Small intestine (tissue), 7 donors: ENCODE data around the gene COL23A1. TPM values are rescaled to one million over a fixed set of nuclear protein-coding genes. Genes with fewer than 3 reads are reported as not detected.

Experiments used
- DNase-seq, 2 donors: peaks; one replicate each; pipeline versions ENCODE4 v3.0.0 to v3.0.0-alpha.2; 2013
- FAIRE-seq: peaks from 2 replicates; lab custom pipeline; 2012; peaks lifted over from hg19 to GRCh38; lab: Jason Lieb, UNC
- H3K27ac ChIP-seq, 3 donors: one replicate each; pipeline ENCODE4 v1.5.1; 2013; ENCODE audit warnings: low read length in 2 of 3, mild to moderate bottlenecking in 2 of 3, control low read depth in 1 of 3, inconsistent platforms in 1 of 3, low read depth in 1 of 3, moderate library complexity in 1 of 3
- H3K27me3 ChIP-seq, 3 donors: one replicate each; pipeline ENCODE4 v1.6.1; 2013; ENCODE audit warnings: low read length in 3 of 3, inconsistent platforms in 1 of 3; ENCODE audit not compliant: control insufficient read depth in 3 of 3, insufficient read depth in 3 of 3
- H3K36me3 ChIP-seq, 3 donors: one replicate each; pipeline ENCODE4 v1.6.1; 2013; ENCODE audit warnings: low read length in 3 of 3, inconsistent platforms in 1 of 3, low read depth in 1 of 3, mild to moderate bottlenecking in 1 of 3, moderate library complexity in 1 of 3; ENCODE audit not compliant: control insufficient read depth in 3 of 3, insufficient read depth in 2 of 3
- H3K4me1 ChIP-seq, 3 donors: one replicate each; pipeline ENCODE4 v1.6.1; 2013; ENCODE audit warnings: low read length in 2 of 3, inconsistent platforms in 1 of 3, low read depth in 1 of 3, mild to moderate bottlenecking in 1 of 3, moderate library complexity in 1 of 3; ENCODE audit not compliant: control insufficient read depth in 3 of 3, insufficient read depth in 2 of 3
- H3K4me3 ChIP-seq, 3 donors: one replicate each; pipeline ENCODE4 v1.5.1; 2013; ENCODE audit warnings: low read length in 3 of 3, control low read depth in 1 of 3, inconsistent platforms in 1 of 3, low read depth in 1 of 3, mild to moderate bottlenecking in 1 of 3, moderate library complexity in 1 of 3
- H3K9me3 ChIP-seq, 2 donors: one replicate each; pipeline ENCODE4 v1.6.1; 2013; ENCODE audit warnings: low read depth in 1 of 2, low read length in 1 of 2; ENCODE audit not compliant: control insufficient read depth in 2 of 2, insufficient read depth in 1 of 2
- WGBS, 3 donors: extraction: QIAGEN DNeasy Blood & Tissue Kit; methylation state at CpG; one replicate each; pipeline ENCODE4 v1.1.7; 2013; 5-methylcytosine and 5-hydroxymethylcytosine counted together
- polyA plus RNA-seq, 4 donors: library from polyadenylated mRNA; stranded (reverse) in 3 of 4; unstranded in 1 of 4; fragments of 200-250 nt in 3 of 4; fragments of 120-200 nt in 1 of 4; gene quantifications; one replicate each; pipeline versions ENCODE4 v1.2.1 to v1.2.3, GENCODE V29; 2013
- donor health status: healthy with polysubstance abuse.
- donor health status: control.
- donor health status: control.
- donor health status: Bipolar disorder and iron deficiency.
- donor health status: healthy.

The COL23A1 gene
- polyA plus RNA-seq, 4 donors = 1.4 to 3.2 (median 1.6) TPM; not detected in 1

GRCh38 chr5:178505639-178506407 is 84.4 kb downstream of the COL23A1 start:
- no peak for FAIRE-seq
- H3K27me3 ChIP-seq = no peaks in the 10 kb centered on the region
- no peak overlapping the region for H3K27ac ChIP-seq
- 75 to 84% (median 75%) methylated on average over 12 to 13 of the region's 13 CpGs for WGBS, 3 donors
- no peaks in the 10 kb centered on the region for H3K9me3 ChIP-seq
- DNase-seq = no peak
- H3K4me1 ChIP-seq = no peaks in the 10 kb centered on the region
- no peaks in the 10 kb centered on the region for H3K36me3 ChIP-seq
- no peak overlapping the region for H3K4me3 ChIP-seq

GRCh38 chr5:178504340-178504960 is 85.7 kb downstream of the COL23A1 start:
- FAIRE-seq = no peak
- no peaks in the 10 kb centered on the region for H3K9me3 ChIP-seq

GRCh38 chr5:178502401-178503100 is 87.6 kb downstream of the COL23A1 start:
- Histone ChIP-seq H3K9me3 (no peaks in the 10 kb centered on the region), H3K27me3 (no peaks in the 10 kb centered on the region), H3K27ac (no peak overlapping the region), H3K4me3 (no peak overlapping the region), H3K36me3 (no peaks in the 10 kb centered on the region), H3K4me1 (no peaks in the 10 kb centered on the region)
- 87 to 88% (median 87%) methylated on average over 21 of the region's 21 CpGs for WGBS, 3 donors
- no peak for DNase-seq
- no peak for FAIRE-seq

More at GRCh38 chr5:178504340-178504960, 85.7 kb downstream of the COL23A1 start:
- no peak overlapping the region for H3K27ac ChIP-seq
- no peaks in the 10 kb centered on the region for H3K36me3 ChIP-seq
- no peaks in the 10 kb centered on the region for H3K4me1 ChIP-seq
- 43 to 74% (median 55%) methylated on average over 11 of the region's 11 CpGs for WGBS, 3 donors
- H3K4me3 ChIP-seq = no peak overlapping the region
- no peak for DNase-seq
- H3K27me3 ChIP-seq = no peaks in the 10 kb centered on the region

GRCh38 chr5:178499352-178499751 is 90.8 kb downstream of the COL23A1 start:
- 75 to 81% (median 79%) methylated on average over 6 of the region's 6 CpGs for WGBS, 3 donors
- no peak for DNase-seq
- Histone ChIP-seq H3K4me1 (no peaks in the 10 kb centered on the region), H3K27me3 (no peaks in the 10 kb centered on the region), H3K9me3 (peaks cover 0 to 2% of the 10 kb centered on the region in 2 donors), H3K36me3 (no peaks in the 10 kb centered on the region), H3K27ac (no peak overlapping the region), H3K4me3 (no peak overlapping the region)
- no peak for FAIRE-seq

GRCh38 chr5:178496642-178497041 is 93.6 kb downstream of the COL23A1 start:
- no peak for FAIRE-seq
- DNase-seq = no peak
- Histone ChIP-seq H3K27ac (no peak overlapping the region), H3K36me3 (no peaks in the 10 kb centered on the region), H3K9me3 (peaks cover 0 to 2% of the 10 kb centered on the region in 2 donors), H3K27me3 (no peaks in the 10 kb centered on the region), H3K4me3 (no peak overlapping the region), H3K4me1 (no peaks in the 10 kb centered on the region)
- WGBS, 3 donors = 66 to 74% (median 74%) methylated on average over 1 of the region's 1 CpG

- WGBS, 3 donors = 82 to 94% (median 86%) methylated on average over 5 of the region's 5 CpGs
- peaks cover 0 to 2% of the 10 kb centered on the region in 2 donors for H3K9me3 ChIP-seq
- H3K4me3 ChIP-seq = no peak overlapping the region
- FAIRE-seq (no peak), DNase-seq (no peak)
- H3K27me3 ChIP-seq = no peaks in the 10 kb centered on the region
- H3K4me1 ChIP-seq = no peaks in the 10 kb centered on the region
- no peaks in the 10 kb centered on the region for H3K36me3 ChIP-seq
- H3K27ac ChIP-seq = no peak overlapping the region
Measured at GRCh38 chr5:178496214-178496613, 94.0 kb downstream of the COL23A1 start.

GRCh38 chr5:178495706-178496105 is 94.5 kb downstream of the COL23A1 start:
- Histone ChIP-seq H3K27ac (no peak overlapping the region), H3K4me1 (no peaks in the 10 kb centered on the region), H3K4me3 (no peak overlapping the region), H3K9me3 (peaks cover 0 to 2% of the 10 kb centered on the region in 2 donors), H3K36me3 (no peaks in the 10 kb centered on the region), H3K27me3 (no peaks in the 10 kb centered on the region)
- no peak for DNase-seq
- FAIRE-seq = no peak
- 80 to 86% (median 85%) methylated on average over 4 of the region's 4 CpGs for WGBS, 3 donors

GRCh38 chr5:178492278-178492677 is 97.9 kb downstream of the COL23A1 start:
- DNase-seq (no peak), FAIRE-seq (no peak)
- Histone ChIP-seq H3K4me1 (no peaks in the 10 kb centered on the region), H3K4me3 (no peak overlapping the region), H3K27ac (no peak overlapping the region), H3K27me3 (no peaks in the 10 kb centered on the region), H3K36me3 (no peaks in the 10 kb centered on the region), H3K9me3 (peaks cover 0 to 5% of the 10 kb centered on the region in 2 donors)
- WGBS, 3 donors = 88 to 93% (median 91%) methylated on average over 10 of the region's 10 CpGs
